Liver (tissue), 9 donors: ENCODE data around the gene GMPS. TPM values are rescaled to one million over a fixed set of nuclear protein-coding genes. Genes with fewer than 3 reads are reported as not detected.

Source experiments
- DNase-seq: peaks from one replicate; pipeline ENCODE4 v3.0.0-alpha.2; 2017; ENCODE audit warnings: low spot score
- H3K27ac ChIP-seq, 2 donors: one replicate each; pipeline ENCODE4 v1.7.0; 2013; ENCODE audit warnings: inconsistent platforms in 2 of 2, low read length in 2 of 2, control low read depth in 1 of 2, low read depth in 1 of 2, mild to moderate bottlenecking in 1 of 2
- H3K27me3 ChIP-seq, 4 donors: one replicate each; pipeline versions ENCODE4 v1.6.1 to v1.7.0; 2013; ENCODE audit warnings: low read length in 3 of 4, inconsistent platforms in 1 of 4, mild to moderate bottlenecking in 1 of 4, moderate library complexity in 1 of 4; ENCODE audit not compliant: control insufficient read depth in 4 of 4, insufficient read depth in 4 of 4
- H3K36me3 ChIP-seq, 4 donors: one replicate each; pipeline versions ENCODE4 v1.6.1 to v1.7.0; 2013; ENCODE audit warnings: low read length in 3 of 4, mild to moderate bottlenecking in 3 of 4, low read depth in 1 of 4, moderate library complexity in 1 of 4; ENCODE audit not compliant: control insufficient read depth in 4 of 4, insufficient read depth in 3 of 4
- H3K4me1 ChIP-seq, 4 donors: one replicate each; pipeline versions ENCODE4 v1.6.1 to v1.7.0; 2013; ENCODE audit warnings: low read length in 3 of 4, mild to moderate bottlenecking in 3 of 4, moderate library complexity in 1 of 4; ENCODE audit not compliant: control insufficient read depth in 4 of 4, insufficient read depth in 4 of 4
- H3K4me3 ChIP-seq, 3 donors: one replicate each; pipeline versions ENCODE4 v1.6.1 to v1.7.0; 2013; ENCODE audit warnings: low read length in 3 of 3, control low read depth in 1 of 3, low read depth in 1 of 3, mild to moderate bottlenecking in 1 of 3
- H3K9ac ChIP-seq, 2 donors: one replicate each; pipeline ENCODE4 v1.7.0; 2013; ENCODE audit warnings: low read length in 2 of 2, mild to moderate bottlenecking in 2 of 2, moderate library complexity in 2 of 2, control low read depth in 1 of 2, low read depth in 1 of 2
- H3K9me3 ChIP-seq, 4 donors: one replicate each; pipeline versions ENCODE4 v1.6.1 to v1.7.0; 2013; ENCODE audit warnings: low read length in 3 of 4; ENCODE audit not compliant: control insufficient read depth in 4 of 4
- FOXA2 ChIP-seq: IDR thresholded peaks from 2 replicates; pipeline ENCODE4 v1.6.1; 2016; ENCODE audit warnings: antibody characterized with exemption
- GABPA ChIP-seq, 2 donors: IDR thresholded peaks in 1 of 2; conservative IDR thresholded peaks in 1 of 2; 2 replicates each; pipeline ENCODE4 v1.6.1; 2016; ENCODE audit warnings: antibody characterized with exemption in 2 of 2, mild to moderate bottlenecking in 1 of 2, moderate library complexity in 1 of 2
- HNF4G ChIP-seq: IDR thresholded peaks from 2 replicates; pipeline ENCODE4 v1.6.1; 2016; ENCODE audit warnings: antibody characterized with exemption
- JUND ChIP-seq, 2 donors: IDR thresholded peaks; 2 replicates each; pipeline ENCODE4 v1.6.1; 2016; ENCODE audit warnings: antibody characterized with exemption in 2 of 2
- RAD21 ChIP-seq, 2 donors: IDR thresholded peaks; 2 replicates each; pipeline ENCODE4 v1.6.1; 2016; ENCODE audit warnings: antibody characterized with exemption in 2 of 2, mild to moderate bottlenecking in 2 of 2
- REST ChIP-seq: IDR thresholded peaks from 2 replicates; pipeline ENCODE4 v1.6.1; 2016; ENCODE audit warnings: antibody characterized with exemption, mild to moderate bottlenecking
- TAF1 ChIP-seq: conservative IDR thresholded peaks from 2 replicates; pipeline ENCODE4 v1.6.1; 2016; ENCODE audit warnings: antibody characterized with exemption, mild to moderate bottlenecking
- YY1 ChIP-seq: IDR thresholded peaks from 2 replicates; pipeline ENCODE4 v1.6.1; 2016; ENCODE audit warnings: antibody characterized with exemption, mild to moderate bottlenecking
- WGBS: extraction: QIAGEN DNeasy Blood & Tissue Kit; methylation state at CpG from one replicate; pipeline ENCODE4 v1.1.7; 2013; 5-methylcytosine and 5-hydroxymethylcytosine counted together
- polyA plus RNA-seq, 2 donors: library from polyadenylated mRNA; stranded (reverse) in 1 of 2; unstranded in 1 of 2; fragments of 200-250 nt in 1 of 2; fragments of >200 nt in 1 of 2; fragmentation: Nextera tagmentation in 1 of 2; extraction: Ambion mirVana in 1 of 2; gene quantifications; one replicate each; pipeline versions ENCODE4 v1.2.1 to v1.2.3, GENCODE V29; 2013 to 2015
- total RNA-seq, 2 donors: library from RNA; depleted of rRNA; stranded (reverse); fragments of >200 nt; gene quantifications; one replicate each; pipeline ENCODE4 v1.2.3, GENCODE V29; 2014
- TF ChIP-seq, protein P1 (sequence below): fragments of 150-350 bp; IDR thresholded peaks from 2 replicates; pipeline ENCODE4 v1.5.1; 2017; ENCODE audit warnings: improper control_type of control experiment, low read depth, low read length; ENCODE audit not compliant: missing input control
- TF ChIP-seq, protein P2 (sequence below): IDR thresholded peaks from 2 replicates; pipeline ENCODE4 v1.6.1; 2016; ENCODE audit warnings: antibody characterized with exemption
- donor health status: healthy.
- donor health status: healthy.
- donor health status: healthy.
- donor health status: healthy.
- donor health status: healthy.

Gene GMPS
- total and polyA plus RNA-seq, 4 donors = 10.8 to 16.1 (median 14.8) TPM

DNA sequence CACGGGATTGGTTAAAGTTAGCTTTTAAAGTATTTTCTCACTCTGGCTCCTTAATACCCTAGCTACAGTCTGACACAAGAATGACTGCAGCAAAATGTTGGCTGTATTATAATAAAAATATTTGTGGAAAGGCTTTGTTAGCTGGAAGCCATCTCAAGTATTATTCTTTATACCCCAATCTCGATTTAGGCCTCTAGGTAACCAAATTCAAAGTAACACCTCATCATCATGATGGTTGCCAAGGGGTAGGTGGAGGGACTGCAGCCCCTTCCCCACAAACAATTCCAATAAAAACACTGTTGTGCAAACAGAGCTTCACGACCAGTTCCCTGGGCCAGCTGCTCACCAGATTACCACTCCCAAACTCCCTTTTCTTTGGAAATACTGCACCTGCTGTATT lies 759 bp upstream of the GMPS start:
- no peaks in the 10 kb centered on the region for H3K36me3 ChIP-seq
- no peak for TF ChIP-seq TAF1
- TF ChIP-seq HNF4G = no peak
- no peak for TF ChIP-seq RAD21 (IDR thresholded peaks at IDR 0.05)
- TF ChIP-seq JUND (IDR thresholded peaks at IDR 0.05) = no peak
- TF ChIP-seq, protein P1, sequence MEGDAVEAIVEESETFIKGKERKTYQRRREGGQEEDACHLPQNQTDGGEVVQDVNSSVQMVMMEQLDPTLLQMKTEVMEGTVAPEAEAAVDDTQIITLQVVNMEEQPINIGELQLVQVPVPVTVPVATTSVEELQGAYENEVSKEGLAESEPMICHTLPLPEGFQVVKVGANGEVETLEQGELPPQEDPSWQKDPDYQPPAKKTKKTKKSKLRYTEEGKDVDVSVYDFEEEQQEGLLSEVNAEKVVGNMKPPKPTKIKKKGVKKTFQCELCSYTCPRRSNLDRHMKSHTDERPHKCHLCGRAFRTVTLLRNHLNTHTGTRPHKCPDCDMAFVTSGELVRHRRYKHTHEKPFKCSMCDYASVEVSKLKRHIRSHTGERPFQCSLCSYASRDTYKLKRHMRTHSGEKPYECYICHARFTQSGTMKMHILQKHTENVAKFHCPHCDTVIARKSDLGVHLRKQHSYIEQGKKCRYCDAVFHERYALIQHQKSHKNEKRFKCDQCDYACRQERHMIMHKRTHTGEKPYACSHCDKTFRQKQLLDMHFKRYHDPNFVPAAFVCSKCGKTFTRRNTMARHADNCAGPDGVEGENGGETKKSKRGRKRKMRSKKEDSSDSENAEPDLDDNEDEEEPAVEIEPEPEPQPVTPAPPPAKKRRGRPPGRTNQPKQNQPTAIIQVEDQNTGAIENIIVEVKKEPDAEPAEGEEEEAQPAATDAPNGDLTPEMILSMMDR = no peak
- no peak for TF ChIP-seq FOXA2
- TF ChIP-seq, protein P2, sequence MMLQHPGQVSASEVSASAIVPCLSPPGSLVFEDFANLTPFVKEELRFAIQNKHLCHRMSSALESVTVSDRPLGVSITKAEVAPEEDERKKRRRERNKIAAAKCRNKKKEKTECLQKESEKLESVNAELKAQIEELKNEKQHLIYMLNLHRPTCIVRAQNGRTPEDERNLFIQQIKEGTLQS = no peak
- no peak for TF ChIP-seq GABPA (IDR thresholded peaks at IDR 0.05 in 1 of 2, conservative IDR thresholded peaks at IDR 0.05 in 1 of 2)
- TF ChIP-seq YY1 = no peak
- peaks cover 0 to 20% (median 17%) of the 10 kb centered on the region in 4 donors for H3K4me1 ChIP-seq
- peak overlapping the region; percentile 19 to 56 (median 42) for H3K4me3 ChIP-seq
- no peaks in the 10 kb centered on the region for H3K27me3 ChIP-seq
- no peak for DNase-seq
- peak overlapping the region; percentile 9 to 92 for H3K9ac ChIP-seq
- H3K27ac ChIP-seq = peak overlapping the region; percentile 28 to 64
- WGBS = 43% methylated on average over 3 of the region's 3 CpGs
- no peaks in the 10 kb centered on the region for H3K9me3 ChIP-seq

GRCh38 chr3:155870945-155871745 lies 695 bp downstream of the GMPS start:
- no peaks in the 10 kb centered on the region for H3K9me3 ChIP-seq
- no peaks in the 10 kb centered on the region for H3K36me3 ChIP-seq
- H3K4me1 ChIP-seq = peaks cover 3 to 20% (median 17%) of the 10 kb centered on the region in 4 donors
- peak overlapping the region; percentile 63 to 86 for H3K9ac ChIP-seq
- TF ChIP-seq, protein P2 = no peak
- peak; percentile 95 for TF ChIP-seq REST
- H3K4me3 ChIP-seq = peak overlapping the region; percentile 83 to 100 (median 92)
- H3K27me3 ChIP-seq = no peaks in the 10 kb centered on the region
- DNase-seq = peak; percentile 66
- H3K27ac ChIP-seq = peak overlapping the region; percentile 93 to 97
- WGBS = under 1% methylated on average over 85 of the region's 85 CpGs
